Glomerular endothelial cell (primary cell): ENCODE data around the gene PSMB3. TPM values are rescaled to one million over a fixed set of nuclear protein-coding genes. Genes with fewer than 3 reads are reported as not detected.

Experiments
- DNase-seq: peaks from one replicate; pipeline ENCODE4 v3.0.0-alpha.2; 2011; ENCODE audit warnings: low read depth, low spot score; ENCODE audit errors: extremely low read depth
- total RNA-seq: library from RNA; depleted of rRNA; stranded (reverse); fragments of >200 nt; gene quantifications from 2 replicates; pipeline ENCODE4 v1.2.3, GENCODE V29; 2015

Gene PSMB3
- total RNA-seq, 1 donor from 2014 or later: 207 TPM

GRCh38 chr17:38733282-38733981, 19.1 kb upstream of the PSMB3 start:
- no peak for DNase-seq

GRCh38 chr17:38733982-38734973, 18.3 kb upstream of the PSMB3 start:
- no peak for DNase-seq

GRCh38 chr17:38735161-38735997, 17.2 kb upstream of the PSMB3 start:
- DNase-seq: no peak

GRCh38 chr17:38738007-38738662, 14.4 kb upstream of the PSMB3 start:
- no peak for DNase-seq

- DNase-seq: no peak
Measured at GRCh38 chr17:38738686-38739085, 13.9 kb upstream of the PSMB3 start.

- no peak for DNase-seq
Measured at GRCh38 chr17:38739305-38739704, 13.2 kb upstream of the PSMB3 start.

GRCh38 chr17:38740044-38740443, 12.5 kb upstream of the PSMB3 start:
- DNase-seq: no peak

GRCh38 chr17:38740806-38741205, 11.7 kb upstream of the PSMB3 start:
- DNase-seq: no peak

GRCh38 chr17:38741461-38741860, 11.1 kb upstream of the PSMB3 start:
- DNase-seq: no peak

- DNase-seq: no peak
Measured at GRCh38 chr17:38741921-38742410, 10.6 kb upstream of the PSMB3 start.

- peak; percentile 75 for DNase-seq
Measured at GRCh38 chr17:38742411-38743308, 9.9 kb upstream of the PSMB3 start.

- DNase-seq: no peak
Measured at GRCh38 chr17:38743556-38744171, 8.9 kb upstream of the PSMB3 start.

- no peak for DNase-seq
Measured at GRCh38 chr17:38745545-38745944, 7.0 kb upstream of the PSMB3 start.

GRCh38 chr17:38746004-38746848, 6.3 kb upstream of the PSMB3 start:
- no peak for DNase-seq

GRCh38 chr17:38746849-38747462, 5.6 kb upstream of the PSMB3 start:
- DNase-seq: no peak

- no peak for DNase-seq
Measured at GRCh38 chr17:38747463-38748148, 4.9 kb upstream of the PSMB3 start.
